GM15510 (cell line): ENCODE measurements around the gene GAREM2.

Experiments
- POLR2A ChIP-seq: IDR thresholded peaks from 3 replicates; pipeline ENCODE4 v1.6.1; 2011; ENCODE audit warnings: borderline replicate concordance; ENCODE audit not compliant: insufficient read length; ENCODE audit errors: extremely low read depth

The GAREM2 gene

DNA sequence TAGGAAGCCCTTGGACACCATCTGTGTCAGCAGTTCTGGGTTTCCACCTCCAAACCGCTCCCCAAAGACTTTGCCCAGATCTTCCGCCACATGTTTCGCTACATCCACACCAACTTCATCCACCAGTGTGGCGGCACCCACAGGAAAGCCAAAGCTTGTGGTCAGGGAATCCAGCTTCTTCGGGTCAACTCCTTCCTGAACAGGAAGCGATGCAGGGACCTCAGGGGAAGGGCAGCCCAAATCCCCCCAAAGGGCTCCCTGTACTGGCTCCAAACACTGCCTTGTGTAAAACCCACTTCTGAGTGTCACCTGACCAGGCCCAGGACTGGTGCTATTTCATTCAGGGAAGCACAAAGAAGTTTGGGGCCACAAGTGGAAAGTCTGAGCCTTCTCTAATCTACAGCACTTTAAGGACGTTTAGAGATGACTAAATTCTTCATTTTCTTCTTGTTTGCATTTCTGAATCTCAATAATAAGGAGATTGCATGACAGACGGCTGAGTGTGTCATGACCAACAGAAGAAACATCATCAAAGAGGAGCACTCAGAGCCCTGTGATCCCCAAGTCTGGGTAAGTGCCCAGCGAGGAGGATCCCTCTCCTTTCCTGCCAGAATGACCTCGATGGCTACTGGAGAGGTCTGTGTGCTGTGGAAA lies 20.8 kb downstream of the GAREM2 start:
- no peak for TF ChIP-seq POLR2A

DNA sequence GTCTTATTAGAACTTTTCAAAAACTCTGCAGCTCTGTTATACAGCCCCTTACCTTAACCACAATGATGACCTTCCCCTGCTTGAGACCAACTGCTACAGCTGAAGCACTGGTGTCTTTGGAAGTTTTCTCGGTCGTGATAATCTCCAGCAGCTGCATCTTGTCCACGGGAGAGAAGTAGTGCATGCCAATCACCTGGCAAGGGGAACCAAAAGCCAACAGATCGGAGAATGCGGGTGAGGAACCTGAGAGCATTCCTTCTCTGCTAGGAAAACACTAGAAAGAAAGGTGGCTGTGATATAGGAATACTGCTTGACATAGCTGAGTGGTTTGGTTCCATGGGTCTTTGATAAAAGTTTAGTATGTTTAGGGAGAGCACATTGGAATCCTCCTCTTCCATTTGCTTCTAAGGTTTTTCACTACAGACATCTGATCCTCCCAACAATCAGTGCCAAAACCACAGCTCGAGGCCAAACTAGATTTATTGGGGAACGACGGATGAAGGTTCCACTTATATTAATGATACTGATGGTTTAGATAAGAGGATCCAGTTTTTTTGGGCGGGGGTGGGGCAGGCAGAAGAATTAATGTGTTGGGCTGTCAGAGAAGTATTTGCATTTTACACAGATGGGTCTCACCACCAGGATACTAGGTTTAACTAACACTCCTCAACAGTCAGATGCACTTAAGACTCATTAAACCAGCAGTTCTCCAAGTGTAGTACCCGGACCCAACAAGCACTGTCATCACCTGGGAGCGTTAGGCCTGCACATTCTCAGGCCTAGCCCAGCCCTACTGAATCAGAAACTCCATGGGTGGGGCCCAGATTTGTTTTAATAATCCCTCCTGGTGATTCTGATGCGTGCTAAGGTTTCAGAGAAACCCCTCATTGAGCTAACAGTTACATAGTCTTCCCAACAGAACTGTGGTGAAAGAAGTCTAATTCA lies 22.4 kb downstream of the GAREM2 start:
- no peak for TF ChIP-seq POLR2A

DNA sequence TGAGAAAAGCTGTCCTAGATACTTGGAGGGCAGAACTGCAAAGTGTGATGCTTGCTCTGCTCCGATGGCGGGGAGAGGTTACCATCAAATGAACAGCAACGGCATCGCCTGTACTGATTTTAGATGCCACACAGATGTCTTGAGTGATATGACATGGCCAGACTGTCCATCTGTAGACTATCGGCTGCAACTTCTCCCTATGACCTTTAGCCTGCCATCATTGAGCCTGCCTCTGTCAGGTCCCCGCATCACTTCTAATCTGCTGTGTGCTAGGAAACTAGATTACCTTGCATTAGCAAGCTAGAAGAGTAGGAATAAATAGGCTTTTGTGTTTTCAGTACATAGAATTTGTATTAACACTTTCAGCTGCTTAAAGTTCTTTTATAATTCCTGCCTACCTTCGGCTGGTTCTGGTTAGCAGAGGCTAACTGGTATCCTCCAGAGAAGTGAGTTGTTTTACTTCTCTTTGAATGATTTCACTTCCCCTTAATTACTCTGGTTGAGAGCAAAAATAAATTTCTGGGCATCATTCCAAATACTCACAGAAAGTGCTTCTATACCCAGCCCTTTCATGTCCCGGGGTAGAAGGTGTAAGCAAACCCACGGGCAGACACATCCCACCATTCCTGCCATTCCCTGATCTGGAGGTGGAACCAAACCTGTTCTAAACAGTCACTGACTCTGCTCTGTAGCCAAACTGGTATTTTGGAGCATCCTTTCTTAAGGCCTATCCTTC lies 24.0 kb downstream of the GAREM2 start:
- no peak for TF ChIP-seq POLR2A

DNA sequence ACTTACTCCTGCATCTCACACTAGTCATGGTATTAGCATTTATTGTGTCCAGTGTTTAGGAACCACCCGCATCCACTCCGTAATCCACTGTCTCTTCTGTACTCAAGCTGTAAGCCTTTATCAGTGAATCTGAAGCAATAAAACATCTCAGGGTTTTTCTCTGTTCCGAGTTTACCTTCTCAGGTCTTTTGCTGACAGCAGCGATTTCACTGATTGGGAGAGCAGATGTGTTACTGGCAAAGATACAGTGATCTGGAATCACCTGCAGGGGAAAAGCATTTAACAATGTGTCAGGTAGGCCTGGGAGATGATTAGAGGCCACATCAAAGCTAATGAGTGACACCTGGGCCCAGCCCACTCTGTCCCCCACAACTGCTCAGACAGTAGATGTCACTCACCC lies 24.6 kb downstream of the GAREM2 start:
- TF ChIP-seq POLR2A, result no peak

DNA sequence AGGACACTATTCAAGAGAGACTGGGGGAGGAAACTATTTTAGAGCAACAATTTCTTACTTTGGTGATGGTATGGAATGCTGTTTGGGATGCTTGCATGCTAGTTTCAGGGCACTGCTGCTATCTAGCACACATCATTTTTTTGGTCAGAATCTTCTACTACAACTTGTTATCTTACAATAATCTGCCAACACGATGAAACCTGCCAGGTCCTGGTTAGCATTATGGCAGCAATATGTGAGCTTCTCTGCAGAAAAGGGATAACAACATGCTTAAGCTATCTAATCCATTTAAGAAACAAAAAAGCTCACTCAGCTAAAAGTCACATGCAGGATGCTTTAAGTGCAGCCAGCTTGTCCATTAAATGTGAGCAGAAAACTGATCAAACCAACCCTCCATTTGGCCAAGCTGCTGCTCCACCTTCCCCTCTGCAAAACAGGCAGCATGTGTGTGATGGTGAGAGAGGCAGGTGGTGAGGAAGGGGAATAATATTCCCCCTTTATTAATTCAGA lies 30.1 kb downstream of the GAREM2 start:
- TF ChIP-seq POLR2A, result no peak

DNA sequence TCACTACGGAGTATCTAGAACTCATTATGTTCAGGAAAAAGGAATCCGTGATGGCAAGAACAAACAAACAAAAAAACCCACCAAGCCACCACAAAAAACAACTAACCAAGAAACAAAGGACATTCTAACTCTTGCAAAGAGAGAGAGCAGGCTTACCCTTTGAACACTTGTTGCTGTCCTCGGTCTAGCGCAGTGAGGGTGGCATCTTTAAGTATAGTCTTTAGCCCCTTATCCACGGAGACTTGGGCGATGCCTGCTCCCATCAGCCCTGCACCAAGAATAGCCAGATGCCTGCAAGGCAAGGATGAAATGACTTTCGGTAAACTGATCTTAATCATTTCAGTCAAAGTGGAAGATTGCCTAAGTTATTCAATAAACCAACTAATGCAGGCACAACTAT lies 31.0 kb downstream of the GAREM2 start:
- TF ChIP-seq POLR2A, result no peak

DNA sequence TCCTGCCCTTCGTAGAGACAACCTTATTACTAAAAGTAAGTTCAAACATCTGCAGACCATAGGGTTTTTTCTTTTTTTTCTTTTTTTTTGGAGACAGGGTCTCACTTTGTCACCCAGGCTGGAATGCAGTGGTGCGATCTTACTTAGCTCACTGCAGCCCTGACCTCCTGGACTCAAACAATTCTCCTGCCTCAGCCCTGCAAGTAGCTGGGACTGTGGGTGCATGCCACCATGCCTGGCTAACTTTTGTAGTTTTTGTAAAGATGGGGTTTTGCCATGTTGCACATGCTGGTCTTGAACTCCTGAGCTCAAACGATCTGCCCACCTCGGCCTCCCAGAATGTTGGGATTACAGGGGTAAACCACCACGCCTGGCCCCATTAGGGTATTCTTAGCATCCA lies 39.1 kb downstream of the GAREM2 start:
- TF ChIP-seq POLR2A, result no peak

DNA sequence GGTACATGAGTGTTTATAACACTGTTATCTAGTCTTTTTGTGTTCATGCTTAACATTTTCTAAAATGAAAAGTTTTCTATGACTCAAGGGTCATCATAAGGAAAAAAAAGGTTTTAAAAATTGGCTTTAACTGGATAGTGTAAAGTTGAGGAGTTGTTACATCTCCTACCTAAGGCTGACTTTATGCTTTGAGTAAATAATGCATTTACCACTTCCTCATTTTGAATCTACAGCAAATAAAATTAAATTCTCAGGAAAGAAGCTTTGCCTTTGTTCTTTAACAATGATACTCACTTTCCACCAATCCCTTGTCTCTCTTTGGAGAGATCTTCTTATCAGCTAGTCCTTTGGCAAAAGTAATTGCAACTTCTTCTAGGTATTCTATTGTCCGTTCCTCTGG lies 41.9 kb downstream of the GAREM2 start:
- TF ChIP-seq POLR2A, result no peak

DNA sequence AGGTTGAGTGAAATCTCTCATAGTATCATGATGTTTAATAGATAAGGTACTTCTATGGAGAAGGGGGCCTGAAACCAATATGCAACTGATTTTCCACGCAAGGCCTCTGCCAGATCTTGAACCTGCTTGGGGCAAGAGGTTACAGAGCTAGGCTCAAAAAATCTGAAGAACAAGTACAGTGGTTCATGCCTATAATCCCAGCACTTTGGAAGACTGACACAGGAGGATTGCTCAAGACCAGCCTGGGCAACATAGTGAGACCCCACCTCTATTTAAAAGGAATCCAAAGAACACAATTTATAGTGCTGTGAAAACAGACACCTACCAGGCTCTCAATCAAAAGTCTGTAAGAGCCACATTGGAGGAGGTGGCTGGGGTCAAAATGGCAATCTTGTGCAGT lies 42.9 kb downstream of the GAREM2 start:
- no peak for TF ChIP-seq POLR2A

DNA sequence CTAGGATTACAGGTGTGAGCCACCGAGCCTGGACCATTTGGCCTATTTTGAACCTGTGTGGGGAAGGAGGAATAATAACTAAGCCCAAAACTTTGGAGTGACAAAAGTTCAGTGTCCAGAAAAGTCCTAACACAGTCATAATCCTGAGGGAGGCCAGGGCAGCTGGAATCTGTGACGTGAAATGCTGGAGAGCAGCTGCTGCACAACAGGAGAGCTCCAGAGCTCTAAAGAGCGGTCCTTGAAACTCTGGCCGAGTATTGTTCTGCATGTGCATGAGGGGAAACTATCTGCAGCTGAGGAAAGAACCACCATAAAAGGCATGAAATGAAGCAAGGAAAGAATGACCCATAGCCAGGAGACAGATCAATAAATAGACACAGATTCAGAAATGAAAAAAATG lies 43.7 kb downstream of the GAREM2 start:
- no peak for TF ChIP-seq POLR2A

DNA sequence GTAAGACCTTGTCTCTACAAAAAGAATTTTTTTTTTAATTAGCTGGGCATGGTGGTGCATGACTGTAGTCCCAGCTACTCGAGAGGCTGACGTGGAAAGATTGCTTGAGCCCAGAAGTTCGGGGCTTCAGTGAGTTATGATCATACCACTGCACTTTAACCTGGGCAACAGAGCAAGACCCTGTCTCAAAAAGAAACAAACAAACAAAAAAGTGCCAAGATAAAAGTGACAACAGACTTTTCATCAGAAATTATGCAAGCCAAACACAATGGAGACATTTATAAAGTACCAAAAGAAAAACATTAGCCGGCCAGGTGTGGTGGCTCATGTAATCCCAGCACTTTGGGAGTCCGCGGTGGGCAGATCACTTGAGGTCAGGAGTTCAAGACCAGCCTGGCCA lies 44.8 kb downstream of the GAREM2 start:
- no peak for TF ChIP-seq POLR2A

DNA sequence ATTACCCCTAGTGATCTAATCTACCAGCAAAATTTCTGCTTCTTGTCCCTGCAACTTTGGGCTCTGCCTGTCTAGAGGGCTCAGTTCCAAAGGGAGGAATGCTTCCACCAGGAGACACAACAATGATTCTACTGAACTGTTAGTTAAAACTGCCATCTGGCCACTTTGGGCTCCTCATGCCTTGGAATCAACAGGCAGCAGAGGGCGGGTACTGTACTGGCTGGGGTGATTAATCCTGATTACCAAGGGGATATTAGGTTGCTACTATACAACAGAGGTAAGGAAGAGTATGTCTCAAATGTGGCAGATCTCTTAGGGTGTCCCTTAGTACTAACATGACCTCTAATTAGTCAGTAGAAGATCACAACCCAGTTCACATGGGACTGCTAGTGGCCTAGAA lies 50.1 kb downstream of the GAREM2 start:
- TF ChIP-seq POLR2A, result no peak

DNA sequence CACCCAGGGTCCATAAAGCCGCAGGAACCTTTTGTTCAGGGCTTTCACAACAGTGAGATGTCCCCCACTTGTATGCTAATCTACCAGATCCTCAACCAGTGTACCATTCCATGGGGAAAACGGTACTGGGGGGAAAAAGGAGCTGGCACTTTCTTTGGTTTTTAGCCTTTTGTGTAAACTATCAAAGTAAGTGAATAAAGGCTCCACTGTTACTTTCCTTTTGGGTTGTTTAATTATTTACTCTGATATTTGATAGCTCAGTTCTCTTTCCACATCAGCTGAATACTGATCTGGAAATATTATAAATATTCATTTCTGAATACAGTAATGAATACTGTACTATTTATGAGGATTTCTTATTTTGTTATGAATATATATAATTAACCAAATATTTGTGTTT lies 51.2 kb downstream of the GAREM2 start:
- TF ChIP-seq POLR2A, result no peak

DNA sequence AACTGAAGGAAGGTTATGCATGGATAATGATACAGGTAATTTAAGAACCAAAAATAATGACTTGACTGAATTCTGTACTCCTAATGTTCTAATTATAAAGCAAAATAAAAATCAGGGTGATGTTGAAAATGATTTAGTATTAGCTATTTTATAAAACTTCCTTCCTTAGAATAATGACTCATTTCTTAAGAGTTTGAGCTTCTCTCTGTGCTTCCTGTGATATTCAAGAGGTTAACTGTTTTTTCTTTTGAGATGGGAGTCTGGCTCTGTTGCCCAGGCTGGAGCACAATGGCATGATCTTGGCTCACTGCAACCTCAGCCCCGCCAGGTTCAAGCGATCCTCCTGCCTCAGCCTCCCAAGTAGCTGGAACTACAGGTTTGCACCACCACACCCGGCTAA lies 56.7 kb downstream of the GAREM2 start:
- no peak for TF ChIP-seq POLR2A

DNA sequence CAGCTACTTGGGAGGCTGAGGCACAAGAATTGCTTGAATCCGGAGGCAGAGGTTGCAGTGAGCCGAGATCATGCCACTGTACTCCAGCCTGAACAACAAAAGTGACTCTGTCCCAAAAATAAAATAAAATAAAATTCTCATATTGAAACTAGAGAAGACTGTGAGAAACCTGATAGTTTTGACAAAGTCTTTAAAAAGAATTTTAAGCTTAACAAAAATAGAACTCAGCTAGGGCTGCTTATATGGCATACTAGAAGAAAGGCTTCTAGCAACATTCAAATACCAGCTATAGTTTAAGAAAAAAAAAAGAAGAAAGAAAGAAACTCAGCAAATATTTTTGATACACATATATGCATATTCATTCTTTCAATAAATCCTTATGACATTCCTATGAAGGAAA lies 57.9 kb downstream of the GAREM2 start:
- TF ChIP-seq POLR2A, result no peak

DNA sequence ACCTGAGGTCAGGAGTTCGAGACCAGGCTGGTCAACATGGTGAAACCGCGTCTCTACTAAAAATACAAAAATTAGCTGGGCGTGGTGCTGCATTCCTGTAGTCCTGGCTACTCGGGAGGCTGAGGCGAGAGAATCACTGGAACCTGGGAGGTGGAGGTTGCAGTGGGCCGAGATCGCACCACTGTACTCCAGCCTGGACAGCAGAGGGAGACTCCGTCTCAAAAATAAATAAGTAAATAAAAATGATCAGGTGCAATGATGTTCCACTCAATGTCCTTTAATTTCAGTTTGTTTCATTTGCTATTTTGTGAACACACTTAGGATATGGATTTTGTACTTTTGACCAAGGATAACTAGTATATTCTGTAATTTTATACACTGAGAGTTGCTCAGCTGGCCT lies 62.2 kb downstream of the GAREM2 start:
- no peak for TF ChIP-seq POLR2A

DNA sequence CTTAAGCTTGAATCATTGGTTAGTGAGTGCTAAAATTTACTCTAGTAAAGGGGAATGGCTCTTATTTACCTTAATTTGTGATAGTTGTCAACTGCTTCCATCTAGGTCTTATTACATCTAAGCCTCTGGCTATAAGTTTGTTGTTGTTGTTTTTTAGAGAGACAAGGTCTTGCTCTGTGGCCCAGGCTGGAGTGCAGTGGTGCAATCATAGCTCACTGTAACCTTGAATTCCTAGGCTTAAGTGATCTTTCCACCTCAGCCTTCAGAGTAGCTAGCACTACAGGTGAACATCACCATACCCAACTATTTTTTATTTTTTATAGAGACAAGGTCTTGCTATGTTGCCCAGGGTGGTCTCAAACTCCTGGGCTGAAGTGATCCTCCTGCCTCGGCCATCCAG lies 65.0 kb downstream of the GAREM2 start:
- TF ChIP-seq POLR2A, result no peak
